HUDEP-2 (cell line): ENCODE results near the gene EDN1.
A peak's percentile ranks its signal among the peaks of the same experiment; 100 is the strongest.

Source experiments
- DNase-seq, 76 experiments: peaks; one replicate each; lab custom pipeline; 2025; ENCODE audit not compliant: unreplicated experiment in 76 of 76; lab: John Stamatoyannopoulos, UW

EDN1 gene

DNA sequence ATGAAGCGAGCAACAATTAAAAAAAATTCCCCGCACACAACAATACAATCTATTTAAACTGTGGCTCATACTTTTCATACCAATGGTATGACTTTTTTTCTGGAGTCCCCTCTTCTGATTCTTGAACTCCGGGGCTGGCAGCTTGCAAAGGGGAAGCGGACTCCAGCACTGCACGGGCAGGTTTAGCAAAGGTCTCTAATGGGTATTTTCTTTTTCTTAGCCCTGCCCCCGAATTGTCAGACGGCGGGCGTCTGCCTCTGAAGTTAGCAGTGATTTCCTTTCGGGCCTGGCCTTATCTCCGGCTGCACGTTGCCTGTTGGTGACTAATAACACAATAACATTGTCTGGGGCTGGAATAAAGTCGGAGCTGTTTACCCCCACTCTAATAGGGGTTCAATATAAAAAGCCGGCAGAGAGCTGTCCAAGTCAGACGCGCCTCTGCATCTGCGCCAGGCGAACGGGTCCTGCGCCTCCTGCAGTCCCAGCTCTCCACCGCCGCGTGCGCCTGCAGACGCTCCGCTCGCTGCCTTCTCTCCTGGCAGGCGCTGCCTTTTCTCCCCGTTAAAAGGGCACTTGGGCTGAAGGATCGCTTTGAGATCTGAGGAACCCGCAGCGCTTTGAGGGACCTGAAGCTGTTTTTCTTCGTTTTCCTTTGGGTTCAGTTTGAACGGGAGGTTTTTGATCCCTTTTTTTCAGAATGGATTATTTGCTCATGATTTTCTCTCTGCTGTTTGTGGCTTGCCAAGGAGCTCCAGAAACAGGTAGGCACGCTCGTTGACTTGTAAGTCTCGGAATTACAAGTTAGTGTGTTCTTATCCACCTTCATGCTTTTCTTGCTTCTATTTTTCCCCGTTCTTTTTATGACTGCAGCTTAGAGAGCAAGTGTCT, at the start of gene EDN1:
TSS of gene EDN1 (plus strand) at position 429 of the 888 bp plus-strand sequence. CDS start at position 698, 269 bp downstream.
- peak in 24 of 76 experiments; percentile 5 to 51 (median 12) for DNase-seq

- no peak for DNase-seq
These were observed 48.5 kb upstream of the EDN1 start for GRCh38 chr6:12241493-12242175.

GRCh38 chr6:12243169-12243568, 47.0 kb upstream of the EDN1 start:
- DNase-seq = no peak

- no peak for DNase-seq
These were observed 44.8 kb upstream of the EDN1 start for GRCh38 chr6:12245360-12245759.

DNA sequence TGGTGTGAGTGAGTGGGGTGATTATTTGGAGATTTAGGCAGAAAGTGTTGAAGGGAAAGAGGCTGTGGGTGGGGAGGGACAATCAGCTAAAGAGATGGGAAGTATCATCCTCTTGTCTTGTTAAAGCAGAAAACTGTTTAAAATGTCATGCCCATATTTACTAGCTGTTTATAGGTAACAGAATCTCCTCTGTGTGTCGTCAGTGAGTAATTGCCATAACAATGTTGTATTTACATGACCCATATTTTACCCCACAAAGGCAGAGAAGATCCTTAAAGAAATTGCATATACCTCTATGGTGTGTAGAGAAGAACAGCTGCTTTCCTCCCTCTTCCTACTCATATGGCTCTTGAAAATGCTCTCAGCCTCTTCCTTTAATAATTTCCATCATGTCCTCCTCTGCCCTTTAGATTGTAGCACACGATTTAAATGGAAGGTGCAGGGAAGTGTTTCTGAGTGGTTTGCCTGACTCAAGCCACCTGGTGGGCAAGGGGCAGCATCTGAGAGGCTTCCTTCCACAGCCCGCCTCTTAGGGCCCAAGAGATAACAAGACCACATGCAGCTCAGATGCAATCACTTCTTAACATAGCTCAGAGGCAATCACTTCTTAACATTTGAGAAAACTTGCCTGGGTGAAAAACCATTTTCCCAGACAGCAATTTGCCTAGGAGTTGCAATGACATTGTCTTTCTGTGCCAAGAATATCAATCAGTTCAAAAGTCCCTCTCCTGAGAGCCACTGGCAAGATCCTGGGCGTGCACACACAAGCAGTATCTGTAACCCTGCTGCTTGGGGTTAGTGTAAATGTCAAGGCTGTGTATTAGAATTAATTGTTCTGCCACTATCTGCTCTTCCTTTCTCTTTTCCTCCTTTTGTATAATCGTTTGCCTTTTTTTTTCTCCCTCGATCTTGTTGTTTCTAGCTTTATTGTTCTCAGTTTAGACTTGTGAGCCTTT, 44.1 kb upstream of the EDN1 start:
- no peak for DNase-seq

- no peak for DNase-seq
These were observed 43.3 kb upstream of the EDN1 start for GRCh38 chr6:12246900-12247299.

DNA sequence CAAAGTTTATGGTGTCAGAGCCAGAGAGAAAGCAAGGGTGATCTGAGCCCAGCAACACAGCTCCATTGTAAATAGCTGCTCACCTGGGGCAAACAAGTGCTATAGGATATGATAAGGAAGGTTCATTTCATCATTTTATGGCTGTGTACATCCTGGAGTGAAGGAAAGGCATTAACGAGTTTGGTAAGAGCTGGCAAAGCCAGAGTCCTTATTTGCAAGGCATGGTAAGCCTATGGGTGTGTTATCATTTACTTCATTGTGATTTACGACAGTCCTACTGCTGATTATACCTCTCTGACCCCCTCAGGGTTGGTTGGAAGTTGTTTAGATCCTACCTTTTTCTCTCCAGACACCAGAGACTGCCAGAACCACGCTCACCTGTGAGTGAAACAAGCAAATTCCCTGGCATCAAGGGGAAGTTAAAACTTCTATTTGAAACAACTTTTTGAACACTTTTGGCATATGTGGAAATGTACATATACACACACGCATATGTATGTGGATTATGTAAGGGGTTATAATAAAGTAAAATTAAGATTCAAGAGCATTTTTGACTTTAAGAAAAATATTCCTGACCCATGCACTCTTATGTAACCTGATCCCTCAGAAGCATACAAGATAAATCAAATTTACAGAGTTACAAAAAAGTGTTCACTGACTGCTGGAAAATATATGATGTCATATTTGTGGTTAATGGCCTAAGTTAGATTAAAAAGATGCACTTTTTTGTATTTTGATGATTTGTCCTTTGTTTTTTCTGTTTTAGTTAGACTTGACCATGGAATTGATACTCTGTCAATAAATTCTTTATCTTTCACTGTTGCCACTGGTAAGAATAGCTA, 40.4 kb upstream of the EDN1 start:
- no peak for DNase-seq

DNA sequence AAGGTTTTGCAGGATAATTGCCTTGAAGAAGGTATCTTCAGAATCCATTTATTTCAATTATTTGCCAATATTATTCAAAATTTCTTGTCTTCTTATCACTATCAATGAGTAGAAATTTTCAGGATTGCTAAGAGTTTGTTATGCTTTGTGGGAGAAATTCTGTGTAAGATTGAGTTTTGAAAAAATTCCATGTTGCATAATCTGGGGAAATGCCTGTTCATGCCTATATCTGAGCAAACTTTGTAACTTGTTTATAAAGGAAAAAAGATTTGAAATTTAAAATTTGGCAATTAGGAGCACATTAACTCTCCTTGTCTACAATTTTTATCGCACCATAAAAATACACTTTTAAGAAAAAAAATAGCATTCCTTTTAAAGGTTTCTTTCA, 39.8 kb upstream of the EDN1 start:
- no peak for DNase-seq

- no peak for DNase-seq
These were observed 36.0 kb upstream of the EDN1 start for GRCh38 chr6:12254210-12254609.

DNA sequence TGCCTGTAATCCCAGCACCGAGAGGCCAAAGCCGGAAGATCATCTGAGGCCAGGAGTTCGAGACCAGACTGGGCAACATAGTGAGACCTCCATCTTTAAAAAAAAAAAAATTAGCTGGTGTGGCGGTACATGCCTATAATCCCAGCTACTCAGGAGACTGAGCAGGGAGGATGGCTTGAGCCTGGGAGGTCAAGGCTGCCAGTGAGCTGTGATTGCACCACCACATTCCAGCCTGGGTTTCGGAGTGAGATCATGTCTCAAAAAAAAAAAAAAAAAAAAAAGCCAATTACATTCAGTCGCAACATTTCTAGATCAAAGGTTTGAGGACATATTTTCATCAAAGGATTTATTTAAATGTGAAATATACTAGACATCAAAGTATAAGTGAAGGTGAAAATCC, 32.0 kb upstream of the EDN1 start:
- no peak for DNase-seq

GRCh38 chr6:12258591-12259075, 31.5 kb upstream of the EDN1 start:
- no peak for DNase-seq

DNA sequence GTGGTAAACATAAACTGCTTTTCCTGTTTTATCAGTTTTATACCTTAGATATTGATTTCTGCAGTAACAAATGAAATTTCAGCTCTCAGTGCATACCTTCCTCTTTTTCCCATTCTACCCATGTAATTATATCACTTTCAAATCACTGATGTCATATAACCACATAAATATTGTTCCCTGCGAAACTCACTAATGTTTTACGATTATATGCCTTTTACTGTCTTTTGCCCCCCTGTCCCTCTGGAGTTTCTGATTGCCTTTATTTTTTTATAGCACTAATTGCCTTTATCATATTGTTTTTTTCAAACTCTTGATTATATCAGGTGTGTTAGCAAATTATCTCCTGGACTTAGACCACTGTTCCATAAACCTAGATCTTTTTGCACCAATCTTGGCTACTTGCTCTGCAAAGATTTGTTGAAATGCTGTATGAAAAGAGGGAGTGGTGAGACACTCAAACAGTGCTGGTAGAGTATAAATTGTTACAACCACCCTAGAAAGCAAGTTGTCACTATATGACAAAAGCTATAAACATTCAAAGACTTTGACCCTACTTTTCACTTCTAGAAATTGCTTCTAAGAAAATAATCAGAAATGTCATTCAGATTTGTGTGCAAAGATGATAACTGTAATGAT, 29.6 kb upstream of the EDN1 start:
- no peak for DNase-seq

- DNase-seq = no peak
These were observed 28.7 kb upstream of the EDN1 start for GRCh38 chr6:12261502-12261901.

GRCh38 chr6:12262236-12263061, 27.7 kb upstream of the EDN1 start:
- no peak for DNase-seq

GRCh38 chr6:12263403-12263802, 26.8 kb upstream of the EDN1 start:
- no peak for DNase-seq

DNA sequence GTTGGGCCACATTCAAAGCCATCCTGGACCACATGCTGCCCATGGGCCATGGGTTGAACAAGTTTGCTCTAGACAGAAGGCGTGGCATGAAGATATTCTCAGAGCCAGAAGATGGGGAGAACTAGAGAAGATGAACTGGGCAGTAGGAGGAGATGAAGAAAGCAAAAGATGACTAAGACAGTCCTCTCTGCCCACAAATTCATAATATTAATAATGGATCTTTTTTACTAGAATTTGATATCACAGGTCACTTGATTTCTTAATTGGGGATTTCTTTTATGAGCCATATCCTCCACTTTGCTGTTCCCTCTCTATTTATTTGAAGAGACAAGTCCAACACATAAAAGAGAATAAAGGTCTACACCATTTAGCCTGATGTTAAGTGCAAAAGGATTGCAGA, 25.5 kb upstream of the EDN1 start:
- no peak for DNase-seq

GRCh38 chr6:12265296-12265695, 24.9 kb upstream of the EDN1 start:
- no peak for DNase-seq

DNA sequence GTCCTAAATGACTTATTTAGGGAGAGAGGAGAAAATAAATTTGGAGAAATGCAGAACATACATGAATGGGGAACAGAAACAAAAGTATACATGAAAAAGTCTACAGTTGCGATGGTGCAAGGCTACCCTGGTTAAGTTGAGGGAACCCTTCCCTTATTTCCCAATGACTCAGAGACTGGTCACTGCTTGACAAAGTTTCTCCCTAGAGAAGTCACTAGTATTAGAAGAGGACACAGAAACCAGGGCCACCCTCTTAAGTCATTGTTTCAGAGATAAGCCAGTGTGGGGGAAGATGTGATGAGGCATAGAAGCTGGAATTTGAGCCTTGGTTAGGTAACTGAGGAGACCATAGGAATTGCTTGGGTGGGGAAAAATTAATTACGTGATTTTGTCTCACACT, 24.4 kb upstream of the EDN1 start:
- DNase-seq = no peak

GRCh38 chr6:12266571-12266970, 23.6 kb upstream of the EDN1 start:
- no peak for DNase-seq
